ENCODE measurements around the gene DST.

DST gene

GRCh38 chr6:56604186-56604585, 38.5 kb downstream of the DST start:
- H3K27ac ChIP-seq (ENCODE audit: low read depth, low read length): no peak overlapping the region
- no peak overlapping the region for H3K14ac ChIP-seq (ENCODE audit: low read length)
- no peak overlapping the region for H4K8ac ChIP-seq (ENCODE audit: low read depth, low read length)
- H3K4ac ChIP-seq (ENCODE audit: low read depth, low read length): no peak overlapping the region
- DNase-seq: no peak
- no peak overlapping the region for H3K4me3 ChIP-seq (ENCODE audit: low read depth, low read length)
- H2AFZ ChIP-seq (ENCODE audit: insufficient read depth, low read length, poor library complexity): no peak overlapping the region
- H3K18ac ChIP-seq (ENCODE audit: low read length): no peak overlapping the region
- no peak overlapping the region for H2BK5ac ChIP-seq (ENCODE audit: low read depth, low read length, poor library complexity)
- no peak overlapping the region for H3K4me2 ChIP-seq (ENCODE audit: low read length)
- H3K9me3 ChIP-seq (ENCODE audit: insufficient read depth, low read depth, low read length): no peaks in the 10 kb centered on the region
- H4K91ac ChIP-seq (ENCODE audit: low read depth, low read length): no peak overlapping the region
- no peak overlapping the region for H3K23ac ChIP-seq (ENCODE audit: low read length)
- no peaks in the 10 kb centered on the region for H3K27me3 ChIP-seq (ENCODE audit: insufficient read depth, low read length)
- H3K79me1 ChIP-seq (ENCODE audit: low read length): no peaks in the 10 kb centered on the region
- H2BK12ac ChIP-seq (ENCODE audit: low read length): no peak overlapping the region
- no peak overlapping the region for H3K9ac ChIP-seq (ENCODE audit: low read length)
- no CpG with 5 or more reads among the region's 1 CpG for WGBS (ENCODE audit: extremely low coverage, insufficient coverage, insufficient read length)
- H3K36me3 ChIP-seq (ENCODE audit: control insufficient read depth in 1 of 2, insufficient read depth in 2 of 2, low read length in 2 of 2): no peaks in the 10 kb centered on the region
- no peak overlapping the region for H4K12ac ChIP-seq (ENCODE audit: low read depth, low read length)
- H3K4me1 ChIP-seq (ENCODE audit: control insufficient read depth in 1 of 2, insufficient read depth in 2 of 2, low read length in 2 of 2): no peaks in the 10 kb centered on the region
- no peak overlapping the region for H2AK5ac ChIP-seq (ENCODE audit: low read length)
- H2BK120ac ChIP-seq (ENCODE audit: insufficient read depth, low read length, poor library complexity): no peak overlapping the region
- no peaks in the 10 kb centered on the region for H3K79me2 ChIP-seq (ENCODE audit: control insufficient read depth, insufficient read depth, low read length, poor library complexity)

- H3K18ac ChIP-seq (ENCODE audit: low read length): no peak overlapping the region
- no peak overlapping the region for H2BK120ac ChIP-seq (ENCODE audit: insufficient read depth, low read length, poor library complexity)
- H3K23ac ChIP-seq (ENCODE audit: low read length): no peak overlapping the region
- H2AK5ac ChIP-seq (ENCODE audit: low read length): no peak overlapping the region
- H3K9me3 ChIP-seq (ENCODE audit: insufficient read depth, low read depth, low read length): no peaks in the 10 kb centered on the region
- no peaks in the 10 kb centered on the region for H3K27me3 ChIP-seq (ENCODE audit: insufficient read depth, low read length)
- no peak overlapping the region for H2AFZ ChIP-seq (ENCODE audit: insufficient read depth, low read length, poor library complexity)
- H3K27ac ChIP-seq (ENCODE audit: low read depth, low read length): no peak overlapping the region
- H3K4ac ChIP-seq (ENCODE audit: low read depth, low read length): no peak overlapping the region
- H3K14ac ChIP-seq (ENCODE audit: low read length): no peak overlapping the region
- H3K4me1 ChIP-seq (ENCODE audit: control insufficient read depth in 1 of 2, insufficient read depth in 2 of 2, low read length in 2 of 2): no peaks in the 10 kb centered on the region
- no peak overlapping the region for H4K8ac ChIP-seq (ENCODE audit: low read depth, low read length)
- no peaks in the 10 kb centered on the region for H3K79me2 ChIP-seq (ENCODE audit: control insufficient read depth, insufficient read depth, low read length, poor library complexity)
- no peak for DNase-seq
- WGBS (ENCODE audit: extremely low coverage, insufficient coverage, insufficient read length): no CpG with 5 or more reads among the region's 2 CpGs
- no peak overlapping the region for H4K12ac ChIP-seq (ENCODE audit: low read depth, low read length)
- no peak overlapping the region for H2BK5ac ChIP-seq (ENCODE audit: low read depth, low read length, poor library complexity)
- no peak overlapping the region for H3K4me3 ChIP-seq (ENCODE audit: low read depth, low read length)
- H3K9ac ChIP-seq (ENCODE audit: low read length): no peak overlapping the region
- no peaks in the 10 kb centered on the region for H3K79me1 ChIP-seq (ENCODE audit: low read length)
- H4K91ac ChIP-seq (ENCODE audit: low read depth, low read length): no peak overlapping the region
- no peak overlapping the region for H3K4me2 ChIP-seq (ENCODE audit: low read length)
- H3K36me3 ChIP-seq (ENCODE audit: control insufficient read depth in 1 of 2, insufficient read depth in 2 of 2, low read length in 2 of 2): peaks cover 3 to 6% of the 10 kb centered on the region in 2 experiments
- H2BK12ac ChIP-seq (ENCODE audit: low read length): no peak overlapping the region
Measured at GRCh38 chr6:56601390-56601789, 41.3 kb downstream of the DST start.

GRCh38 chr6:56595490-56596122, 47.1 kb downstream of the DST start:
- Histone ChIP-seq H3K23ac (ENCODE audit: low read length) (no peak overlapping the region), H3K36me3 (ENCODE audit: control insufficient read depth in 1 of 2, insufficient read depth in 2 of 2, low read length in 2 of 2) (peaks cover 8 to 15% of the 10 kb centered on the region in 2 experiments), H2AK5ac (ENCODE audit: low read length) (no peak overlapping the region), H3K4ac (ENCODE audit: low read depth, low read length) (no peak overlapping the region), H3K79me1 (ENCODE audit: low read length) (no peaks in the 10 kb centered on the region), H3K27ac (ENCODE audit: low read depth, low read length) (no peak overlapping the region), H2BK5ac (ENCODE audit: low read depth, low read length, poor library complexity) (no peak overlapping the region), H4K8ac (ENCODE audit: low read depth, low read length) (no peak overlapping the region), H3K4me1 (ENCODE audit: control insufficient read depth in 1 of 2, insufficient read depth in 2 of 2, low read length in 2 of 2) (no peaks in the 10 kb centered on the region), H3K4me2 (ENCODE audit: low read length) (no peak overlapping the region), H3K14ac (ENCODE audit: low read length) (no peak overlapping the region), H3K9ac (ENCODE audit: low read length) (no peak overlapping the region), H3K9me3 (ENCODE audit: insufficient read depth, low read depth, low read length) (no peaks in the 10 kb centered on the region), H3K4me3 (ENCODE audit: low read depth, low read length) (no peak overlapping the region), H3K79me2 (ENCODE audit: control insufficient read depth, insufficient read depth, low read length, poor library complexity) (no peaks in the 10 kb centered on the region), H2AFZ (ENCODE audit: insufficient read depth, low read length, poor library complexity) (no peak overlapping the region), H2BK12ac (ENCODE audit: low read length) (no peak overlapping the region), H2BK120ac (ENCODE audit: insufficient read depth, low read length, poor library complexity) (no peak overlapping the region), H4K91ac (ENCODE audit: low read depth, low read length) (no peak overlapping the region), H4K12ac (ENCODE audit: low read depth, low read length) (no peak overlapping the region), H3K27me3 (ENCODE audit: insufficient read depth, low read length) (no peaks in the 10 kb centered on the region), H3K18ac (ENCODE audit: low read length) (no peak overlapping the region)
- DNase-seq: peak; percentile 33 to 66
- WGBS (ENCODE audit: extremely low coverage, insufficient coverage, insufficient read length): no CpG with 5 or more reads among the region's 6 CpGs

- Histone ChIP-seq H3K4me3 (ENCODE audit: low read depth, low read length) (no peak overlapping the region), H2BK5ac (ENCODE audit: low read depth, low read length, poor library complexity) (no peak overlapping the region), H3K9me3 (ENCODE audit: insufficient read depth, low read depth, low read length) (no peaks in the 10 kb centered on the region), H3K79me2 (ENCODE audit: control insufficient read depth, insufficient read depth, low read length, poor library complexity) (no peaks in the 10 kb centered on the region), H3K4me1 (ENCODE audit: control insufficient read depth in 1 of 2, insufficient read depth in 2 of 2, low read length in 2 of 2) (no peaks in the 10 kb centered on the region), H3K36me3 (ENCODE audit: control insufficient read depth in 1 of 2, insufficient read depth in 2 of 2, low read length in 2 of 2) (peaks cover 10 to 17% of the 10 kb centered on the region in 2 experiments), H2BK120ac (ENCODE audit: insufficient read depth, low read length, poor library complexity) (no peak overlapping the region), H3K79me1 (ENCODE audit: low read length) (no peaks in the 10 kb centered on the region), H3K18ac (ENCODE audit: low read length) (no peak overlapping the region), H3K9ac (ENCODE audit: low read length) (no peak overlapping the region), H3K4ac (ENCODE audit: low read depth, low read length) (no peak overlapping the region), H2BK12ac (ENCODE audit: low read length) (no peak overlapping the region), H2AK5ac (ENCODE audit: low read length) (no peak overlapping the region), H3K23ac (ENCODE audit: low read length) (no peak overlapping the region), H3K14ac (ENCODE audit: low read length) (no peak overlapping the region), H3K27ac (ENCODE audit: low read depth, low read length) (no peak overlapping the region), H3K4me2 (ENCODE audit: low read length) (no peak overlapping the region), H2AFZ (ENCODE audit: insufficient read depth, low read length, poor library complexity) (no peak overlapping the region), H4K8ac (ENCODE audit: low read depth, low read length) (no peak overlapping the region), H3K27me3 (ENCODE audit: insufficient read depth, low read length) (no peaks in the 10 kb centered on the region), H4K91ac (ENCODE audit: low read depth, low read length) (no peak overlapping the region), H4K12ac (ENCODE audit: low read depth, low read length) (no peak overlapping the region)
- DNase-seq: no peak
Measured at GRCh38 chr6:56594699-56595098, 48.0 kb downstream of the DST start.
